Transverse colon (tissue), 4 donors: ENCODE measurements around the gene STAB2. TPM values are rescaled to one million over a fixed set of nuclear protein-coding genes. Genes with fewer than 3 reads are reported as not detected.
A peak's percentile ranks its signal among the peaks of the same experiment; 100 is the strongest.

Source experiments
- DNase-seq: peaks from one replicate; pipeline ENCODE4 v3.0.0-alpha.2; 2019
- H3K27ac ChIP-seq, 4 donors: fragments of 200-600 bp; sonication (generic); 2 replicates each; pipeline ENCODE4 v1.5.1; 2016 to 2018; ENCODE audit warnings: inconsistent platforms in 4 of 4
- H3K27me3 ChIP-seq: fragments of 200-600 bp; sonication (generic); 2 replicates; pipeline ENCODE4 v1.5.1; 2017; ENCODE audit warnings: inconsistent platforms
- H3K36me3 ChIP-seq, 4 donors: fragments of 200-600 bp; sonication (generic); 2 replicates each; pipeline ENCODE4 v1.5.1; 2017 to 2019; ENCODE audit warnings: inconsistent platforms in 4 of 4
- H3K4me1 ChIP-seq, 4 donors: fragments of 200-600 bp; sonication (generic); 2 replicates each; pipeline ENCODE4 v1.5.1; 2017 to 2020; ENCODE audit warnings: inconsistent platforms in 4 of 4
- H3K4me3 ChIP-seq, 4 donors: fragments of 200-600 bp; sonication (generic); 1 replicate in 1 of 4; 2 replicates in 3 of 4; pipeline versions ENCODE4 v1.5.1 to v1.6.1; 2017 to 2019; ENCODE audit warnings: inconsistent platforms in 4 of 4
- H3K9me3 ChIP-seq, 2 donors: fragments of 200-600 bp; sonication (generic); 2 replicates each; pipeline ENCODE4 v1.5.1; 2017 to 2019; ENCODE audit warnings: inconsistent platforms in 2 of 2
- CTCF ChIP-seq, 5 experiments: fragments of 200-600 bp in 3 of 5; fragments of 450-650 bp in 2 of 5; sonication (generic) in 3 of 5; IDR thresholded peaks; 1 replicate in 2 of 5; 2 replicates in 3 of 5; pipeline ENCODE4 v1.5.1; 2016 to 2017; ENCODE audit warnings: antibody characterized with exemption in 5 of 5, inconsistent platforms in 3 of 5, mild to moderate bottlenecking in 2 of 5, moderate library complexity in 1 of 5
- EP300 ChIP-seq: sonication (generic); formaldehyde crosslinking; IDR thresholded peaks from one replicate; pipeline ENCODE4 v1.6.1; 2017; ENCODE audit warnings: antibody characterized with exemption, low read depth
- POLR2A ChIP-seq: fragments of 450-650 bp; IDR thresholded peaks from one replicate; pipeline ENCODE4 v1.6.1; 2016; ENCODE audit warnings: antibody characterized with exemption, mild to moderate bottlenecking, moderate library complexity
- POLR2AphosphoS5 ChIP-seq, 3 donors: sonication (generic); formaldehyde crosslinking; IDR thresholded peaks; one replicate each; pipeline ENCODE4 v1.6.1; 2016; ENCODE audit warnings: antibody characterized with exemption in 3 of 3
- WGBS, 2 donors: methylation state at CpG; one replicate each; pipeline ENCODE4 v1.1.5; 2018; ENCODE audit warnings: low coverage in 1 of 2; 5-methylcytosine and 5-hydroxymethylcytosine counted together
- in situ Hi-C, 4 donors: fragments of 200-750 bp; cut with MboI; loops; one replicate each; pipeline versions ENCODE4 v1.15.0 to v1.15.1; 2017; ENCODE audit warnings: low sequenced_read_pairs in 3 of 4, low pct_ligation_motif_present in 1 of 4, low pct_unique_long_range_greater_than_20kb in 1 of 4
- intact Hi-C: fragments of 100-400 bp; cut with DNase I; formaldehyde crosslinking; loops from one replicate; pipeline ENCODE4 v1.15.1; 2023; ENCODE audit warnings: low total_unique reads
- total RNA-seq, 4 donors: library from RNA; depleted of rRNA; stranded (reverse); fragments of >200 nt; gene quantifications; one replicate each; pipeline ENCODE4 v1.1.0, GENCODE V29; 2016

STAB2 gene
- total RNA-seq, 4 donors from 2014 or later: 0.48 to 1.9 (median 1.1) TPM; not detected in 1

- H3K36me3 ChIP-seq: no peaks in the 10 kb centered on the region
- no peaks in the 10 kb centered on the region for H3K9me3 ChIP-seq
- no peak for DNase-seq
- H3K27ac ChIP-seq: peak overlapping the region; percentile 20 to 36 (median 28)
- intact Hi-C loops: no loop called here
- H3K27me3 ChIP-seq: no peaks in the 10 kb centered on the region
- 61 to 71% methylated on average over 5 to 7 of the region's 7 CpGs for WGBS, 2 donors
- no peak overlapping the region for H3K4me3 ChIP-seq
- TF ChIP-seq POLR2A (no peak), EP300 (no peak), CTCF (IDR thresholded peaks at IDR 0.05) (no peak), POLR2AphosphoS5 (IDR thresholded peaks at IDR 0.05) (no peak)
- in situ Hi-C loops: no loop called here
- peaks cover 15 to 49% (median 22%) of the 10 kb centered on the region in 4 donors for H3K4me1 ChIP-seq
Measured at GRCh38 chr12:103679421-103680170, 92.5 kb downstream of the STAB2 start.

- peak overlapping the region in 3 of 4 donors; percentile 20 to 36 (median 30) for H3K27ac ChIP-seq
- 51 to 61% methylated on average over 5 to 7 of the region's 7 CpGs for WGBS, 2 donors
- TF ChIP-seq POLR2A (no peak), CTCF (IDR thresholded peaks at IDR 0.05) (no peak), POLR2AphosphoS5 (IDR thresholded peaks at IDR 0.05) (peak in 2 of 3 donors; percentile 7 to 9)
Measured at GRCh38 chr12:103680591-103681141, 93.6 kb downstream of the STAB2 start.

GRCh38 chr12:103686026-103686425 is 99.0 kb downstream of the STAB2 start:
- H3K27ac ChIP-seq: no peak overlapping the region
- TF ChIP-seq EP300: no peak
- TF ChIP-seq CTCF (IDR thresholded peaks at IDR 0.05): no peak
- TF ChIP-seq POLR2A: no peak
- TF ChIP-seq POLR2AphosphoS5 (IDR thresholded peaks at IDR 0.05): no peak

More at GRCh38 chr12:103680591-103681141, 93.6 kb downstream of the STAB2 start:
- peak; percentile 38 for DNase-seq
- Histone ChIP-seq H3K4me3 (no peak overlapping the region), H3K27me3 (no peaks in the 10 kb centered on the region), H3K36me3 (no peaks in the 10 kb centered on the region), H3K4me1 (peaks cover 15 to 38% (median 22%) of the 10 kb centered on the region in 4 donors), H3K9me3 (no peaks in the 10 kb centered on the region)
- in situ Hi-C loops (no loop called here), intact Hi-C loops (no loop called here)

GRCh38 chr12:103687253-103687652 is 100.2 kb downstream of the STAB2 start:
- no peak for DNase-seq
- Histone ChIP-seq H3K9me3 (no peaks in the 10 kb centered on the region), H3K4me1 (no peaks in the 10 kb centered on the region), H3K27me3 (no peaks in the 10 kb centered on the region), H3K36me3 (no peaks in the 10 kb centered on the region), H3K4me3 (no peak overlapping the region), H3K27ac (no peak overlapping the region)
- in situ Hi-C loops (no loop called here), intact Hi-C loops (no loop called here)
- TF ChIP-seq EP300 (no peak), CTCF (IDR thresholded peaks at IDR 0.05) (no peak), POLR2AphosphoS5 (IDR thresholded peaks at IDR 0.05) (no peak), POLR2A (no peak)
- 73 to 88% methylated on average over 2 of the region's 2 CpGs for WGBS, 2 donors

More at GRCh38 chr12:103686026-103686425, 99.0 kb downstream of the STAB2 start:
- WGBS, 2 donors: 54 to 68% methylated on average over 6 of the region's 6 CpGs
- no peak overlapping the region for H3K4me3 ChIP-seq
- peaks cover 0 to 3% (median 1%) of the 10 kb centered on the region in 4 donors for H3K4me1 ChIP-seq
- H3K36me3 ChIP-seq: no peaks in the 10 kb centered on the region
- no peaks in the 10 kb centered on the region for H3K27me3 ChIP-seq
- in situ Hi-C loops (no loop called here), intact Hi-C loops (no loop called here)
- no peaks in the 10 kb centered on the region for H3K9me3 ChIP-seq
- no peak for DNase-seq
